Tibial nerve (tissue), 4 donors: ENCODE measurements around the gene SELENOH. TPM values are rescaled to one million over a fixed set of nuclear protein-coding genes. Genes with fewer than 3 reads are reported as not detected.

Source experiments
- DNase-seq, 2 donors: peaks; one replicate each; pipeline ENCODE4 v3.0.0-alpha.2; 2019; ENCODE audit warnings: low spot score in 2 of 2
- H3K27ac ChIP-seq, 4 donors: fragments of 200-600 bp; sonication (generic) in 3 of 4; one replicate each; pipeline ENCODE4 v1.5.1; 2017 to 2019; ENCODE audit warnings: mild to moderate bottlenecking in 1 of 4
- H3K27me3 ChIP-seq, 2 donors: fragments of 200-600 bp; sonication (generic) in 1 of 2; one replicate each; pipeline versions ENCODE4 v1.5.1 to v1.6.0; 2017 to 2019
- H3K36me3 ChIP-seq, 3 donors: fragments of 200-600 bp; sonication (generic); one replicate each; pipeline ENCODE4 v1.5.1; 2018 to 2019
- H3K4me1 ChIP-seq, 4 donors: fragments of 200-600 bp; sonication (generic) in 3 of 4; one replicate each; pipeline ENCODE4 v1.5.1; 2017 to 2019
- H3K4me3 ChIP-seq, 4 donors: fragments of 200-600 bp; sonication (generic) in 3 of 4; one replicate each; pipeline ENCODE4 v1.5.1; 2017 to 2019; ENCODE audit warnings: mild to moderate bottlenecking in 1 of 4, moderate library complexity in 1 of 4
- H3K9me3 ChIP-seq, 4 donors: fragments of 200-600 bp; sonication (generic) in 3 of 4; one replicate each; pipeline ENCODE4 v1.5.1; 2017 to 2019
- EP300 ChIP-seq, 2 donors: sonication (generic); formaldehyde crosslinking; IDR thresholded peaks; one replicate each; pipeline ENCODE4 v1.6.1; 2017; ENCODE audit warnings: antibody characterized with exemption in 2 of 2, mild to moderate bottlenecking in 1 of 2
- POLR2A ChIP-seq, 2 donors: fragments of 450-650 bp; IDR thresholded peaks; one replicate each; pipeline ENCODE4 v1.6.1; 2017; ENCODE audit warnings: antibody characterized with exemption in 2 of 2, mild to moderate bottlenecking in 2 of 2, moderate library complexity in 2 of 2
- WGBS, 2 donors: methylation state at CpG; one replicate each; pipeline ENCODE4 v1.1.5; 2018; 5-methylcytosine and 5-hydroxymethylcytosine counted together
- total RNA-seq, 4 donors: library from RNA; depleted of rRNA; stranded (reverse); fragments of >200 nt; gene quantifications; one replicate each; pipeline ENCODE4 v1.1.0, GENCODE V29; 2016
- TF ChIP-seq, protein P1 (sequence below), 5 experiments: fragments of 200-600 bp in 3 of 5; fragments of 450-650 bp in 2 of 5; sonication (generic) in 3 of 5; IDR thresholded peaks; one replicate each; pipeline ENCODE4 v1.5.1; 2016 to 2019; ENCODE audit warnings: antibody characterized with exemption in 5 of 5, mild to moderate bottlenecking in 3 of 5, moderate library complexity in 2 of 5

Gene SELENOH
- total RNA-seq, 4 donors from 2014 or later = 78.1 to 146 (median 118) TPM

DNA sequence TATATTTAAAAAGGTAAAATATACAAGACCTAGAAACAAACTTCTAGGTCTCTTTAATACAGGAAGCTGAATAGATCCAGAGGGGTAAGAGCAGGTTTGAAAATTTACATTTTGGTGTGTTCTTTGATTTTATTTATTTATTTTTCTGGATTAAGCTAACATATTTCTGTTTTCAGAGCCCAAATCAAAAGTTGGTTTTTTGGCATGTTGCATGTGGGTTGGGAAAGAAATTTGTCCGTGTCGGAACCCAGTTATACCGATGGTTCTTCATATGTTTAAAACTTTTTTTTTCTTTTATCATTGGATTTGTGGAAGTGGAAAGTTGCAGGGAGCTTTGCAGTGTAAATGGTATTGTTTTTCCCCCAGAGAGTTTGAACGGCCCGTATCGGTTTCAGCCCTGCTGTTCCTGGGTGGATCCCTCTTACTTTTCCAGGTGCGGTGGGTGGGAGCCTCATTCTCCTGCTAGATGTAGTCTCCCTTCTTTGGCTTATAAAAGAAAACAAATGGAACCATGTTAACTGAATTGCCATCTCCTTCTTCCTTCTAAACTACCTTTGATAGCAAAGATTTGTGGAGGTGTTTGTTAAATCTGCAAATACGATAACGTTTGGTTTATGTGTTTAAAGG is 21.1 kb downstream of the SELENOH start:
- no peak for DNase-seq
- Histone ChIP-seq H3K4me1 (peaks cover 0 to 35% (median 29%) of the 10 kb centered on the region in 4 donors), H3K36me3 (no peaks in the 10 kb centered on the region), H3K9me3 (no peaks in the 10 kb centered on the region), H3K27me3 (no peaks in the 10 kb centered on the region), H3K27ac (peak overlapping the region; percentile 83 to 97 (median 92)), H3K4me3 (peak overlapping the region; percentile 48 to 65 (median 60))
- TF ChIP-seq, protein P1, sequence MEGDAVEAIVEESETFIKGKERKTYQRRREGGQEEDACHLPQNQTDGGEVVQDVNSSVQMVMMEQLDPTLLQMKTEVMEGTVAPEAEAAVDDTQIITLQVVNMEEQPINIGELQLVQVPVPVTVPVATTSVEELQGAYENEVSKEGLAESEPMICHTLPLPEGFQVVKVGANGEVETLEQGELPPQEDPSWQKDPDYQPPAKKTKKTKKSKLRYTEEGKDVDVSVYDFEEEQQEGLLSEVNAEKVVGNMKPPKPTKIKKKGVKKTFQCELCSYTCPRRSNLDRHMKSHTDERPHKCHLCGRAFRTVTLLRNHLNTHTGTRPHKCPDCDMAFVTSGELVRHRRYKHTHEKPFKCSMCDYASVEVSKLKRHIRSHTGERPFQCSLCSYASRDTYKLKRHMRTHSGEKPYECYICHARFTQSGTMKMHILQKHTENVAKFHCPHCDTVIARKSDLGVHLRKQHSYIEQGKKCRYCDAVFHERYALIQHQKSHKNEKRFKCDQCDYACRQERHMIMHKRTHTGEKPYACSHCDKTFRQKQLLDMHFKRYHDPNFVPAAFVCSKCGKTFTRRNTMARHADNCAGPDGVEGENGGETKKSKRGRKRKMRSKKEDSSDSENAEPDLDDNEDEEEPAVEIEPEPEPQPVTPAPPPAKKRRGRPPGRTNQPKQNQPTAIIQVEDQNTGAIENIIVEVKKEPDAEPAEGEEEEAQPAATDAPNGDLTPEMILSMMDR (IDR thresholded peaks at IDR 0.05) = no peak
- no peak for TF ChIP-seq POLR2A (IDR thresholded peaks at IDR 0.05)
- TF ChIP-seq EP300 (IDR thresholded peaks at IDR 0.05) = no peak
- WGBS, 2 donors = 1 to 2% methylated on average over 9 of the region's 9 CpGs

- TF ChIP-seq EP300 (IDR thresholded peaks at IDR 0.05) = peak in 1 of 2 donors; percentile 50
- TF ChIP-seq, protein P1 (IDR thresholded peaks at IDR 0.05) = peak; percentile 27 to 39 (median 36)
- TF ChIP-seq POLR2A (IDR thresholded peaks at IDR 0.05) = no peak
- WGBS, 2 donors = 4 to 7% methylated on average over 1 of the region's 1 CpG
- Histone ChIP-seq H3K4me1 (peaks cover 0 to 41% (median 30%) of the 10 kb centered on the region in 4 donors), H3K27ac (peak overlapping the region; percentile 39 to 97 (median 89)), H3K27me3 (no peaks in the 10 kb centered on the region), H3K4me3 (peak overlapping the region; percentile 48 to 65 (median 60)), H3K9me3 (no peaks in the 10 kb centered on the region), H3K36me3 (no peaks in the 10 kb centered on the region)
- DNase-seq = no peak
These were observed 22.3 kb downstream of the SELENOH start for GRCh38 chr11:57763568-57763967.

- WGBS, 2 donors = 18 to 23% methylated on average over 4 of the region's 4 CpGs
- Histone ChIP-seq H3K9me3 (no peaks in the 10 kb centered on the region), H3K27ac (peak overlapping the region; percentile 39 to 97 (median 89)), H3K4me1 (peaks cover 0 to 46% (median 30%) of the 10 kb centered on the region in 4 donors), H3K27me3 (no peaks in the 10 kb centered on the region), H3K36me3 (no peaks in the 10 kb centered on the region), H3K4me3 (peak overlapping the region; percentile 48 to 65 (median 60))
- DNase-seq = no peak
- no peak for TF ChIP-seq EP300 (IDR thresholded peaks at IDR 0.05)
- TF ChIP-seq, protein P1 (IDR thresholded peaks at IDR 0.05) = peak in 1 of 5 experiments; percentile 3
- no peak for TF ChIP-seq POLR2A (IDR thresholded peaks at IDR 0.05)
These were observed 22.7 kb downstream of the SELENOH start for GRCh38 chr11:57764021-57764420.

- H3K27me3 ChIP-seq = no peaks in the 10 kb centered on the region
- H3K4me3 ChIP-seq = peak overlapping the region in 3 of 4 donors; percentile 48 to 64 (median 56)
- no peak for DNase-seq
- H3K4me1 ChIP-seq = peaks cover 0 to 51% (median 32%) of the 10 kb centered on the region in 4 donors
- H3K9me3 ChIP-seq = no peaks in the 10 kb centered on the region
- no peak for TF ChIP-seq EP300 (IDR thresholded peaks at IDR 0.05)
- TF ChIP-seq POLR2A (IDR thresholded peaks at IDR 0.05) = no peak
- TF ChIP-seq, protein P1 (IDR thresholded peaks at IDR 0.05) = no peak
- WGBS, 2 donors = 6 to 15% methylated on average over 2 of the region's 2 CpGs
- no peaks in the 10 kb centered on the region for H3K36me3 ChIP-seq
- H3K27ac ChIP-seq = peak overlapping the region in 3 of 4 donors; percentile 83 to 97 (median 95)
These were observed 23.3 kb downstream of the SELENOH start for GRCh38 chr11:57764566-57764965.

DNA sequence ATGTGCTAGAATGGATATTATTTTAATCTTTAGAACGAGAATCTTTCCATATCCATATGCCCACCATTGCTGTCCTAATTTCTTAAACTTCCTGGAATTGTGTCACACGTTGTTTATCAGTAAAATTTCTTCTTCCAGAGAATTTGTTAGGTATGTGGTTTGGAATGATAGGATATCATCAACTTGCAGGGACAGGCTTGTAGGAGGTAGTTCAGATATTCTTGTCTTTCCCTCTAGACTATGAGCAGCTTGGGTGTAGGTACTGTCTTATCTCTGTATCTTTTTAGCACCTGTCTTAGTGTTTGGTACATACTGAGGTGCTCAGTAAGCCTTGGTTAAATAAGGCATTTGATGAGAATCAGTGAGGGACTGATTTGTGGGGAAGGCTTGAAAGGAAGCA is 23.7 kb downstream of the SELENOH start:
- Histone ChIP-seq H3K4me3 (peak overlapping the region in 2 of 4 donors; percentile 48 to 64), H3K9me3 (no peaks in the 10 kb centered on the region), H3K36me3 (no peaks in the 10 kb centered on the region), H3K27ac (peak overlapping the region in 3 of 4 donors; percentile 83 to 97 (median 95)), H3K27me3 (no peaks in the 10 kb centered on the region), H3K4me1 (peaks cover 0 to 54% (median 34%) of the 10 kb centered on the region in 4 donors)
- TF ChIP-seq POLR2A (IDR thresholded peaks at IDR 0.05) (no peak), EP300 (IDR thresholded peaks at IDR 0.05) (no peak)
- TF ChIP-seq, protein P1 (IDR thresholded peaks at IDR 0.05) = no peak
- DNase-seq = no peak
- 10% methylated on average over 2 of the region's 2 CpGs for WGBS, 2 donors
